ENCODE data around the gene TCF7L2. TPM values are rescaled to one million over a fixed set of nuclear protein-coding genes. Genes with fewer than 3 reads are reported as not detected.

The TCF7L2 gene
- total RNA-seq, 2 experiments from 2014 or later: 1.3 to 8.5 TPM

DNA sequence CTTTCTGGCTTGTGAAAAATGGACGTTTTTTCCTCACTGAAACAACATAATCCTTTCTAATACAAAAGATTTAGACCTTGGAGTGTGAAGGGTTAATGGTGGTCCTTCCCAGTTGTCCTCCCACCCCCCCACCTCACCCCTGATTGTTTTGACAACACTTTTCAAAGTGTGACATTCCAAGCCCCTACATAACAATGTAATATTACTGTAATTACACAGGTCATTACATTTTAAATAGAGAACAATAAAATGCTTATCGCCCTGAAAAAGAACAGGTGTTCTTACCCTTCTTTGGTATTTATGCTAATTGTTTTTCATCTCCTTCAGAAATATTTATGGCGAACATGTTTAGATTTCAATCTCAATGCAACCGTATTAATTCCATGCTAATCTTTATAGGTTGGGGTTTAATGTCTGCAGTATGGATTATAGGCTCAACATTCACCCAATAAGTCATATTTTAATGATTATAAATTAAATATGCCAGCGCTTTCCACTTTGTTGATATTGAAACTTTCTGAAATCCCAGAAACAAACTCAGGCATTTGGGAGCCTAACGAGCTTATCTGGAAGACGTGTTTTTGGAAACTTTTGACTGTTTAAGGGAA, 5.0 kb downstream of the TCF7L2 start:
- H3K4me1 ChIP-seq (ENCODE audit: insufficient read depth, low read length, poor library complexity, severe bottlenecking): peaks cover 16% of the 10 kb centered on the region
- no peaks in the 10 kb centered on the region for H3K9me3 ChIP-seq (ENCODE audit: low read length)
- H3K9me2 ChIP-seq (ENCODE audit: insufficient read depth, low read length): no peaks in the 10 kb centered on the region
- CTCF ChIA-PET (ENCODE audit: unreplicated experiment): no interaction called here
- intact Hi-C loops (cut with micrococcal nuclease; ENCODE audit: unreplicated experiment): loop anchor here (5.0 kb wide), 2 partner anchors 722 to 773 kb away; partner anchors contain the start of genes CASP7 and GPAM
- POLR2A ChIA-PET: interaction anchor here (1.1 kb wide), 1 partner anchor 10 kb away, joined by 4 read pairs; no protein-coding TSS in a partner anchor
- no peak overlapping the region for H3K27ac ChIP-seq (ENCODE audit: low read depth, low read length, poor library complexity, severe bottlenecking)
- no peaks in the 10 kb centered on the region for H3K36me3 ChIP-seq (ENCODE audit: insufficient read depth, low read length)
- no peak overlapping the region for H2AFZ ChIP-seq (ENCODE audit: low read length)
- no peak for DNase-seq (ENCODE audit: low spot score)
- TF ChIP-seq, protein P1, sequence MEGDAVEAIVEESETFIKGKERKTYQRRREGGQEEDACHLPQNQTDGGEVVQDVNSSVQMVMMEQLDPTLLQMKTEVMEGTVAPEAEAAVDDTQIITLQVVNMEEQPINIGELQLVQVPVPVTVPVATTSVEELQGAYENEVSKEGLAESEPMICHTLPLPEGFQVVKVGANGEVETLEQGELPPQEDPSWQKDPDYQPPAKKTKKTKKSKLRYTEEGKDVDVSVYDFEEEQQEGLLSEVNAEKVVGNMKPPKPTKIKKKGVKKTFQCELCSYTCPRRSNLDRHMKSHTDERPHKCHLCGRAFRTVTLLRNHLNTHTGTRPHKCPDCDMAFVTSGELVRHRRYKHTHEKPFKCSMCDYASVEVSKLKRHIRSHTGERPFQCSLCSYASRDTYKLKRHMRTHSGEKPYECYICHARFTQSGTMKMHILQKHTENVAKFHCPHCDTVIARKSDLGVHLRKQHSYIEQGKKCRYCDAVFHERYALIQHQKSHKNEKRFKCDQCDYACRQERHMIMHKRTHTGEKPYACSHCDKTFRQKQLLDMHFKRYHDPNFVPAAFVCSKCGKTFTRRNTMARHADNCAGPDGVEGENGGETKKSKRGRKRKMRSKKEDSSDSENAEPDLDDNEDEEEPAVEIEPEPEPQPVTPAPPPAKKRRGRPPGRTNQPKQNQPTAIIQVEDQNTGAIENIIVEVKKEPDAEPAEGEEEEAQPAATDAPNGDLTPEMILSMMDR (conservative IDR thresholded peaks at IDR 0.05; ENCODE audit: low read length): no peak
- TF ChIP-seq EZH2phosphoT487 (IDR thresholded peaks at IDR 0.05; ENCODE audit: borderline replicate concordance, low read depth, low read length): no peak
- H3K4me3 ChIP-seq (ENCODE audit: low read depth, low read length, poor library complexity, severe bottlenecking): no peak overlapping the region
- H4K20me1 ChIP-seq (ENCODE audit: insufficient read depth, low read length): no peaks in the 10 kb centered on the region; the same call in 1 of the 2 replicates
- no peak overlapping the region for H3K4me2 ChIP-seq (ENCODE audit: low read length)
- BruUV-seq (replicated peaks): no TSS peak
- H3K79me2 ChIP-seq (ENCODE audit: insufficient read depth, low read depth, low read length): no peaks in the 10 kb centered on the region

DNA sequence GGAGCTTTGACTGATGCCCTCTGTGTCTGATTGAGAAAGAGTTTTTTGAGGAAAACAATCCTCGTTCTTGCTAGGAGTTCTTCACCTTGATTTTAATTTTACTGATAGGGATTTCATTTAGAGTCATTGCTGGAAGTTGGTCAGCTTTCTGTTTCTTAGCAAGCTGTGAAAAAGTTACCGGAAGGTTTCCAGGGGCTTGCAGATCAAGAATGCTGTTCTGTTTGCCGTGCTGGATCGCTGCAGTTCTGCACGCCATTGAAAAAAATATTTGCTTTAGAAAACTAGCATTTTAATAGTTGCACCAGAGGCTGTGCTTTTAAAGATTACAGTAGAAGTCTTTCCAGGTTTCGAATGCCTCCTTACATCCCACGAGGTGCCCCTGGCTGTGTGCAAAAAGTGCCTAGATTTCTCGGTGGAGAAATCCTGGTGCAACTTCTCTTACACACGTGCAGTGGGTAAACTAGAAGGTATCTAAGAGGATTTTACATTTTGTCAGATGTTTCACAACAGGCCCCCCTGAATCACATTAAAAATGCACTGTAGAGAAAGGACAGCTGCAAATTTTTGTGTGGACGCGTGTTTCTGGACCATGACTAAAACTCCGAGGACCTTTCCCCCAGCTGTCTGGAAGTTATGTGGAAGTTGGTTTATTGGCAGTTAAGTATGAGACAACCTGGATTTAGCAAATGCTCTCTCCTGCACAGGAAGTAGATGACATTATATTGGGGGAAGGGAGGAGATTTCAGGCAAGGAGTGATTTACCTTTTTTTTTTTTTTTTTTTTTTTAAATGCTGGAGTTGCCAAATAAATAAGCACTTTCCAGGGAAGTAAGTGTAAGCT, 5.8 kb downstream of the TCF7L2 start:
- ChIA-PET CTCF (ENCODE audit: unreplicated experiment) (no interaction called here), POLR2A (interaction anchor here (0.6 to 1.1 kb wide), 3 partner anchors 10 to 266 kb away, joined by 3 to 5 read pairs (median 4); no protein-coding TSS in a partner anchor)
- Histone ChIP-seq H4K20me1 (ENCODE audit: insufficient read depth, low read length) (no peaks in the 10 kb centered on the region; the same call in 1 of the 2 replicates), H3K79me2 (ENCODE audit: insufficient read depth, low read depth, low read length) (no peaks in the 10 kb centered on the region), H3K9me2 (ENCODE audit: insufficient read depth, low read length) (no peaks in the 10 kb centered on the region), H3K27ac (ENCODE audit: low read depth, low read length, poor library complexity, severe bottlenecking) (no peak overlapping the region), H3K9me3 (ENCODE audit: low read length) (no peaks in the 10 kb centered on the region), H3K4me3 (ENCODE audit: low read depth, low read length, poor library complexity, severe bottlenecking) (no peak overlapping the region), H3K4me2 (ENCODE audit: low read length) (no peak overlapping the region), H3K4me1 (ENCODE audit: insufficient read depth, low read length, poor library complexity, severe bottlenecking) (peaks cover 16% of the 10 kb centered on the region), H3K36me3 (ENCODE audit: insufficient read depth, low read length) (no peaks in the 10 kb centered on the region), H2AFZ (ENCODE audit: low read length) (no peak overlapping the region)
- no peak for DNase-seq (ENCODE audit: low spot score)
- no TSS peak for BruUV-seq (replicated peaks)
- intact Hi-C loops (cut with micrococcal nuclease; ENCODE audit: unreplicated experiment): no loop called here
- TF ChIP-seq, protein P1 (conservative IDR thresholded peaks at IDR 0.05; ENCODE audit: low read length): no peak
- TF ChIP-seq EZH2phosphoT487 (IDR thresholded peaks at IDR 0.05; ENCODE audit: borderline replicate concordance, low read depth, low read length): no peak
